OCI-LY7 (cell line): ENCODE results near the gene POU6F2.

Experiments
- EZH2phosphoT487 ChIP-seq: fragments of 200-600 bp; sonication (generic); IDR thresholded peaks from 2 replicates; pipeline ENCODE4 v1.6.1; 2018; ENCODE audit warnings: low read depth, borderline replicate concordance, mild to moderate bottlenecking, mixed run types, antibody characterized with exemption, low read length, moderate library complexity, mixed read lengths
- TF ChIP-seq, protein P1 (sequence below): fragments of 200-600 bp; sonication (generic); conservative IDR thresholded peaks from 2 replicates; pipeline ENCODE4 v1.5.1; 2014; ENCODE audit warnings: mild to moderate bottlenecking, antibody characterized with exemption, low read length, moderate library complexity, mixed read lengths

GRCh38 chr7:39421661-39422060 lies 444.0 kb downstream of the POU6F2 start:
- TF ChIP-seq, protein P1, sequence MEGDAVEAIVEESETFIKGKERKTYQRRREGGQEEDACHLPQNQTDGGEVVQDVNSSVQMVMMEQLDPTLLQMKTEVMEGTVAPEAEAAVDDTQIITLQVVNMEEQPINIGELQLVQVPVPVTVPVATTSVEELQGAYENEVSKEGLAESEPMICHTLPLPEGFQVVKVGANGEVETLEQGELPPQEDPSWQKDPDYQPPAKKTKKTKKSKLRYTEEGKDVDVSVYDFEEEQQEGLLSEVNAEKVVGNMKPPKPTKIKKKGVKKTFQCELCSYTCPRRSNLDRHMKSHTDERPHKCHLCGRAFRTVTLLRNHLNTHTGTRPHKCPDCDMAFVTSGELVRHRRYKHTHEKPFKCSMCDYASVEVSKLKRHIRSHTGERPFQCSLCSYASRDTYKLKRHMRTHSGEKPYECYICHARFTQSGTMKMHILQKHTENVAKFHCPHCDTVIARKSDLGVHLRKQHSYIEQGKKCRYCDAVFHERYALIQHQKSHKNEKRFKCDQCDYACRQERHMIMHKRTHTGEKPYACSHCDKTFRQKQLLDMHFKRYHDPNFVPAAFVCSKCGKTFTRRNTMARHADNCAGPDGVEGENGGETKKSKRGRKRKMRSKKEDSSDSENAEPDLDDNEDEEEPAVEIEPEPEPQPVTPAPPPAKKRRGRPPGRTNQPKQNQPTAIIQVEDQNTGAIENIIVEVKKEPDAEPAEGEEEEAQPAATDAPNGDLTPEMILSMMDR = no peak
- no peak for TF ChIP-seq EZH2phosphoT487
